Stimulated activated CD4-positive, alpha-beta T cell treated with anti-CD3 and anti-CD28 coated beads, Interleukin-4, amount 100 ng/mL, for 4 hours (primary cell): ENCODE measurements around the gene PKD1.

ENCODE experiments used
- DNase-seq, 2 experiments: peaks; one replicate each; pipeline ENCODE4 v3.0.0-alpha.2; 2020

PKD1 gene

GRCh38 chr16:2043667-2044451 lies 91.8 kb downstream of the PKD1 start:
- no peak for DNase-seq

- DNase-seq, result no peak
These were observed 92.6 kb downstream of the PKD1 start for GRCh38 chr16:2042986-2043666.

GRCh38 chr16:2042171-2042985 lies 93.3 kb downstream of the PKD1 start:
- no peak for DNase-seq

- no peak for DNase-seq
These were observed 94.7 kb downstream of the PKD1 start for GRCh38 chr16:2040787-2041522.

- no peak for DNase-seq
These were observed 95.5 kb downstream of the PKD1 start for GRCh38 chr16:2040041-2040786.

GRCh38 chr16:2039274-2040031 lies 96.2 kb downstream of the PKD1 start:
- DNase-seq, result no peak
